GM06990 (cell line): ENCODE data around the gene BCAR3.

Experiments used
- DNase-seq: peaks from one replicate; pipeline ENCODE4 v3.0.0-alpha.2; 2011; ENCODE audit not compliant: insufficient read length; ENCODE audit errors: extremely low read depth
- H3K27me3 ChIP-seq: replicated peaks from 2 replicates; pipeline ENCODE4 v1.6.0; 2011; ENCODE audit warnings: low read length; ENCODE audit not compliant: control insufficient read depth, insufficient read depth
- H3K36me3 ChIP-seq: 2 replicates; pipeline ENCODE4 v1.5.1; 2011; ENCODE audit warnings: low read length; ENCODE audit not compliant: control insufficient read depth, insufficient read depth
- H3K4me3 ChIP-seq: replicated peaks from 2 replicates; pipeline ENCODE4 v1.5.1; 2011; ENCODE audit warnings: low read depth, mild to moderate bottlenecking, control low read depth, low read length
- CTCF ChIP-seq: IDR thresholded peaks from 2 replicates; pipeline ENCODE4 v1.5.1; 2011; ENCODE audit warnings: low read length, control low read depth, mild to moderate bottlenecking, inconsistent platforms; ENCODE audit not compliant: insufficient read depth, poor library complexity, severe bottlenecking

The BCAR3 gene

GRCh38 chr1:93673163-93673829 lies 8.3 kb downstream of the BCAR3 start:
- Histone ChIP-seq H3K4me3 (no peak overlapping the region), H3K27me3 (no peaks in the 10 kb centered on the region), H3K36me3 (no peaks in the 10 kb centered on the region; the same call in 1 of the 2 replicates)
- DNase-seq: no peak
- no peak for TF ChIP-seq CTCF

- Histone ChIP-seq H3K4me3 (no peak overlapping the region), H3K36me3 (no peaks in the 10 kb centered on the region; the same call in 1 of the 2 replicates), H3K27me3 (no peaks in the 10 kb centered on the region)
- TF ChIP-seq CTCF: no peak
- DNase-seq: no peak
Measured at GRCh38 chr1:93672477-93673162, 9.0 kb downstream of the BCAR3 start.

GRCh38 chr1:93672069-93672468 lies 9.6 kb downstream of the BCAR3 start:
- no peak overlapping the region for H3K4me3 ChIP-seq
- no peaks in the 10 kb centered on the region; the same call in 1 of the 2 replicates for H3K36me3 ChIP-seq
- no peak for DNase-seq
- no peak for TF ChIP-seq CTCF
- no peaks in the 10 kb centered on the region for H3K27me3 ChIP-seq

- no peak for TF ChIP-seq CTCF
- H3K36me3 ChIP-seq: no peaks in the 10 kb centered on the region; the same call in 1 of the 2 replicates
- no peak for DNase-seq
- H3K27me3 ChIP-seq: no peaks in the 10 kb centered on the region
- no peak overlapping the region for H3K4me3 ChIP-seq
Measured at GRCh38 chr1:93671099-93671621, 10.5 kb downstream of the BCAR3 start.

GRCh38 chr1:93670141-93670540 lies 11.5 kb downstream of the BCAR3 start:
- H3K27me3 ChIP-seq: no peaks in the 10 kb centered on the region
- no peak overlapping the region for H3K4me3 ChIP-seq
- no peak for DNase-seq
- H3K36me3 ChIP-seq: no peaks in the 10 kb centered on the region; the same call in 1 of the 2 replicates
- no peak for TF ChIP-seq CTCF
